ENCODE measurements around the gene PDS5B. TPM values are rescaled to one million over a fixed set of nuclear protein-coding genes. Genes with fewer than 3 reads are reported as not detected.
"Not testable (repeated sequence)": the region's sequence is repeated elsewhere in the genome, so short reads cannot be mapped to it uniquely, and the experiment has no call there.

The PDS5B gene
- total RNA-seq, 1 donor from 2014 or later: 26.1 TPM

GRCh38 chr13:32824061-32824460 lies 237.8 kb downstream of the PDS5B start:
- intact Hi-C loops (cut with micrococcal nuclease): no loop called here
- DNase-seq (no peak), ATAC-seq (no peak)

GRCh38 chr13:32824675-32825074 lies 238.4 kb downstream of the PDS5B start:
- ATAC-seq: no peak
- intact Hi-C loops (cut with micrococcal nuclease): no loop called here
- no peak for DNase-seq

GRCh38 chr13:32825481-32825880 lies 239.2 kb downstream of the PDS5B start:
- intact Hi-C loops (cut with micrococcal nuclease): no loop called here
- ATAC-seq (no peak), DNase-seq (no peak)

- intact Hi-C loops (cut with micrococcal nuclease); DNase-seq; ATAC-seq: not testable (repeated sequence)
Observed at GRCh38 chr13:32826372-32826771, 240.1 kb downstream of the PDS5B start.

Other genes with a start within 250 kb of the PDS5B start
- gene N4BP2L1, start 158.3 kb upstream of the PDS5B start, total RNA-seq: 3.9 TPM
- 123 TPM for gene N4BP2L2, start 47.7 kb upstream of the PDS5B start, total RNA-seq

All from left ventricle myocardium superior (tissue), 1 donor.